CD4-positive, CD25-positive, alpha-beta regulatory T cell (primary cell): Measurements from ENCODE around the gene COPZ2. TPM values are rescaled to one million over a fixed set of nuclear protein-coding genes. Genes with fewer than 3 reads are reported as not detected.

Experiments used
- ATAC-seq, 2 donors: fragments of 150-1000 bp; cut with Tn5 transposase; one replicate each; pipeline ENCODE4 v1.10.0; 2021; ENCODE audit warnings: low read depth in 2 of 2, moderate number of reproducible peaks in 2 of 2, moderate library complexity in 1 of 2
- DNase-seq, 3 donors: peaks; one replicate each; pipeline versions ENCODE4 v3.0.0 to v3.0.0-alpha.2; 2012 to 2022; ENCODE audit warnings: mixed read lengths in 1 of 3
- H3K27ac ChIP-seq: one replicate; pipeline ENCODE4 v1.7.0; 2013; ENCODE audit warnings: mild to moderate bottlenecking, low read length; ENCODE audit not compliant: insufficient read depth, poor library complexity, severe bottlenecking
- H3K27me3 ChIP-seq: one replicate; pipeline ENCODE4 v1.7.0; 2013; ENCODE audit warnings: low read length; ENCODE audit not compliant: control insufficient read depth, insufficient read depth
- H3K36me3 ChIP-seq: one replicate; pipeline ENCODE4 v1.7.0; 2013; ENCODE audit warnings: mild to moderate bottlenecking, low read length, moderate library complexity; ENCODE audit not compliant: control insufficient read depth, insufficient read depth
- H3K4me1 ChIP-seq: 2 replicates; pipeline ENCODE4 v1.7.0; 2013; ENCODE audit warnings: mild to moderate bottlenecking, low read length; ENCODE audit not compliant: insufficient read depth, control insufficient read depth, poor library complexity, severe bottlenecking
- H3K4me3 ChIP-seq: one replicate; pipeline ENCODE4 v1.7.0; 2013; ENCODE audit warnings: low read depth, mild to moderate bottlenecking, low read length, moderate library complexity
- H3K9me3 ChIP-seq, 2 experiments: 1 replicate in 1 of 2; 2 replicates in 1 of 2; pipeline ENCODE4 v1.7.0; 2013; ENCODE audit warnings: low read length in 2 of 2, mild to moderate bottlenecking in 1 of 2, moderate library complexity in 1 of 2; ENCODE audit not compliant: control insufficient read depth in 2 of 2
- H3K27ac Mint-ChIP-seq, 3 donors: one replicate each; pipeline ENCODE4 v1.8.0; 2020 to 2022; ENCODE audit warnings: mild to moderate bottlenecking in 3 of 3, mixed read lengths in 3 of 3, moderate library complexity in 2 of 3
- H3K27me3 Mint-ChIP-seq: one replicate; pipeline ENCODE4 v1.8.0; 2022; ENCODE audit warnings: mild to moderate bottlenecking, mixed read lengths
- H3K36me3 Mint-ChIP-seq: one replicate; pipeline ENCODE4 v1.8.0; 2020; ENCODE audit warnings: mixed read lengths
- H3K4me1 Mint-ChIP-seq, 4 donors: one replicate each; pipeline ENCODE4 v1.8.0; 2020 to 2022; ENCODE audit warnings: mixed read lengths in 4 of 4, mild to moderate bottlenecking in 1 of 4
- H3K4me3 Mint-ChIP-seq, 4 donors: one replicate each; pipeline ENCODE4 v1.8.0; 2020 to 2022; ENCODE audit warnings: mild to moderate bottlenecking in 4 of 4, mixed read lengths in 4 of 4, moderate library complexity in 3 of 4
- H3K9me3 Mint-ChIP-seq, 7 donors: one replicate each; pipeline ENCODE4 v1.8.0; 2020 to 2022; ENCODE audit warnings: mixed read lengths in 7 of 7, mild to moderate bottlenecking in 3 of 7, moderate library complexity in 2 of 7
- polyA plus RNA-seq, 4 donors: library from polyadenylated mRNA; unstranded; fragments of 300-500 nt; fragmentation: Illumina TruSeq; gene quantifications; one replicate each; pipeline ENCODE4 v1.2.3, GENCODE V29; 2021
- total RNA-seq: library from RNA; stranded (reverse); gene quantifications from one replicate; pipeline ENCODE4 v1.2.3, GENCODE V29; 2022

The COPZ2 gene
- total and polyA plus RNA-seq, 5 donors from 2014 or later, result 0.55 to 4.1 (median 1.8) TPM

GRCh38 chr17:47987240-47987835 lies 50.3 kb downstream of the COPZ2 start:
- H3K4me3 Mint-ChIP-seq, result no peak overlapping the region
- H3K4me1 ChIP-seq, result no peaks in the 10 kb centered on the region
- DNase-seq (no peak), ATAC-seq (no peak)
- no peaks in the 10 kb centered on the region for H3K27me3 ChIP-seq
- no peaks in the 10 kb centered on the region for H3K9me3 ChIP-seq
- H3K36me3 Mint-ChIP-seq, result peaks cover 3% of the 10 kb centered on the region
- H3K36me3 ChIP-seq, result peaks cover 16% of the 10 kb centered on the region
- H3K4me3 ChIP-seq, result no peak overlapping the region
- no peak overlapping the region for H3K27ac Mint-ChIP-seq
- no peaks in the 10 kb centered on the region for H3K9me3 Mint-ChIP-seq
- no peaks in the 10 kb centered on the region for H3K4me1 Mint-ChIP-seq
- H3K27me3 Mint-ChIP-seq, result no peaks in the 10 kb centered on the region
- no peak overlapping the region for H3K27ac ChIP-seq

GRCh38 chr17:47986520-47986919 lies 51.1 kb downstream of the COPZ2 start:
- H3K4me1 ChIP-seq, result no peaks in the 10 kb centered on the region
- H3K9me3 ChIP-seq, result no peaks in the 10 kb centered on the region
- H3K27me3 ChIP-seq, result no peaks in the 10 kb centered on the region
- Mint-ChIP-seq H3K4me1 (no peaks in the 10 kb centered on the region), H3K27me3 (no peaks in the 10 kb centered on the region), H3K9me3 (no peaks in the 10 kb centered on the region), H3K27ac (peak overlapping the region in 1 of 3 donors; percentile 65), H3K4me3 (no peak overlapping the region), H3K36me3 (peaks cover 3% of the 10 kb centered on the region)
- no peak overlapping the region for H3K4me3 ChIP-seq
- no peak for DNase-seq
- no peak overlapping the region for H3K27ac ChIP-seq
- ATAC-seq, result no peak
- H3K36me3 ChIP-seq, result peaks cover 20% of the 10 kb centered on the region

- H3K4me3 ChIP-seq, result no peak overlapping the region
- Mint-ChIP-seq H3K4me3 (no peak overlapping the region), H3K9me3 (no peaks in the 10 kb centered on the region), H3K27me3 (no peaks in the 10 kb centered on the region), H3K4me1 (peaks cover 0 to 8% (median 0%) of the 10 kb centered on the region in 4 donors), H3K27ac (no peak overlapping the region), H3K36me3 (peaks cover 20% of the 10 kb centered on the region)
- H3K4me1 ChIP-seq, result no peaks in the 10 kb centered on the region
- DNase-seq (no peak), ATAC-seq (no peak)
- no peak overlapping the region for H3K27ac ChIP-seq
- peaks cover 49% of the 10 kb centered on the region for H3K36me3 ChIP-seq
- no peaks in the 10 kb centered on the region for H3K9me3 ChIP-seq
- H3K27me3 ChIP-seq, result no peaks in the 10 kb centered on the region
These were observed 53.9 kb downstream of the COPZ2 start for GRCh38 chr17:47983492-47984223.

GRCh38 chr17:47982645-47983390 lies 54.8 kb downstream of the COPZ2 start:
- Histone ChIP-seq H3K36me3 (peaks cover 51% of the 10 kb centered on the region), H3K27me3 (no peaks in the 10 kb centered on the region), H3K9me3 (no peaks in the 10 kb centered on the region), H3K4me3 (no peak overlapping the region), H3K4me1 (no peaks in the 10 kb centered on the region), H3K27ac (no peak overlapping the region)
- Mint-ChIP-seq H3K36me3 (peaks cover 24% of the 10 kb centered on the region), H3K4me3 (peak overlapping the region in 1 of 4 donors; percentile 21), H3K9me3 (no peaks in the 10 kb centered on the region), H3K4me1 (peaks cover 0 to 8% (median 0%) of the 10 kb centered on the region in 4 donors), H3K27ac (no peak overlapping the region), H3K27me3 (no peaks in the 10 kb centered on the region)
- no peak for DNase-seq
- ATAC-seq, result no peak

- Histone ChIP-seq H3K9me3 (no peaks in the 10 kb centered on the region), H3K4me1 (no peaks in the 10 kb centered on the region), H3K36me3 (peaks cover 54% of the 10 kb centered on the region), H3K27ac (no peak overlapping the region), H3K27me3 (no peaks in the 10 kb centered on the region), H3K4me3 (no peak overlapping the region)
- H3K27me3 Mint-ChIP-seq, result no peaks in the 10 kb centered on the region
- DNase-seq, result no peak
- no peak overlapping the region for H3K27ac Mint-ChIP-seq
- peaks cover 0 to 8% (median under 1%) of the 10 kb centered on the region in 4 donors for H3K4me1 Mint-ChIP-seq
- peaks cover 24% of the 10 kb centered on the region for H3K36me3 Mint-ChIP-seq
- no peak overlapping the region for H3K4me3 Mint-ChIP-seq
- no peak for ATAC-seq
- H3K9me3 Mint-ChIP-seq, result no peaks in the 10 kb centered on the region
These were observed 55.4 kb downstream of the COPZ2 start for GRCh38 chr17:47982091-47982617.

- no peak overlapping the region for H3K4me3 ChIP-seq
- peaks cover 58% of the 10 kb centered on the region for H3K36me3 ChIP-seq
- H3K4me1 ChIP-seq, result no peaks in the 10 kb centered on the region
- ATAC-seq (no peak), DNase-seq (no peak)
- Mint-ChIP-seq H3K27me3 (no peaks in the 10 kb centered on the region), H3K4me1 (peaks cover 0 to 8% (median under 1%) of the 10 kb centered on the region in 4 donors), H3K4me3 (no peak overlapping the region), H3K27ac (peak overlapping the region in 2 of 3 donors; percentile 11 to 20), H3K9me3 (no peaks in the 10 kb centered on the region), H3K36me3 (peaks cover 28% of the 10 kb centered on the region)
- no peak overlapping the region for H3K27ac ChIP-seq
- no peaks in the 10 kb centered on the region for H3K27me3 ChIP-seq
- no peaks in the 10 kb centered on the region for H3K9me3 ChIP-seq
These were observed 56.1 kb downstream of the COPZ2 start for GRCh38 chr17:47981462-47981861.

- no peak overlapping the region for H3K4me3 ChIP-seq
- no peaks in the 10 kb centered on the region for H3K27me3 ChIP-seq
- no peaks in the 10 kb centered on the region for H3K4me1 ChIP-seq
- peak overlapping the region in 1 of 3 donors; percentile 89 for H3K27ac Mint-ChIP-seq
- no peaks in the 10 kb centered on the region for H3K9me3 Mint-ChIP-seq
- no peaks in the 10 kb centered on the region for H3K9me3 ChIP-seq
- H3K36me3 Mint-ChIP-seq, result peaks cover 32% of the 10 kb centered on the region
- peaks cover 67% of the 10 kb centered on the region for H3K36me3 ChIP-seq
- H3K4me1 Mint-ChIP-seq, result peaks cover 0 to 8% (median under 1%) of the 10 kb centered on the region in 4 donors
- no peak for ATAC-seq
- H3K27ac ChIP-seq, result no peak overlapping the region
- DNase-seq, result no peak
- no peak overlapping the region for H3K4me3 Mint-ChIP-seq
- no peaks in the 10 kb centered on the region for H3K27me3 Mint-ChIP-seq
These were observed 57.1 kb downstream of the COPZ2 start for GRCh38 chr17:47980541-47980940.
